ENCODE results near the gene PCP2. TPM values are rescaled to one million over a fixed set of nuclear protein-coding genes. Genes with fewer than 3 reads are reported as not detected.

Gene PCP2
- polyA plus RNA-seq, 2 donors = 0.58 to 1.3 TPM

- 82 to 84% methylated on average over 38 to 43 of the region's 43 CpGs for WGBS, 2 donors
- peaks cover 0 to 9% of the 10 kb centered on the region in 2 donors for H3K4me1 ChIP-seq (ENCODE audit: control insufficient read depth in 2 of 2, insufficient read depth in 2 of 2, low read length in 1 of 2)
- H3K4me3 ChIP-seq (ENCODE audit: low read depth in 1 of 2, low read length in 2 of 2) = no peak overlapping the region
- no peaks in the 10 kb centered on the region for H3K27me3 ChIP-seq (ENCODE audit: control insufficient read depth in 1 of 2, insufficient read depth in 2 of 2, low read length in 2 of 2)
- H3K9me3 ChIP-seq (ENCODE audit: control insufficient read depth in 2 of 2, insufficient read depth in 1 of 2, low read depth in 1 of 2, low read length in 1 of 2) = no peaks in the 10 kb centered on the region
- peaks cover 0 to 27% of the 10 kb centered on the region in 2 donors for H3K36me3 ChIP-seq (ENCODE audit: control insufficient read depth in 2 of 2, insufficient read depth in 2 of 2, low read length in 1 of 2)
- H3K27ac ChIP-seq (ENCODE audit: low read depth in 2 of 2, low read length in 1 of 2) = no peak overlapping the region
These were observed 8.1 kb upstream of the PCP2 start for GRCh38 chr19:7641290-7642276.

GRCh38 chr19:7640803-7641202 is 7.3 kb upstream of the PCP2 start:
- 92 to 94% methylated on average over 11 of the region's 11 CpGs for WGBS, 2 donors
- no peak overlapping the region for H3K27ac ChIP-seq (ENCODE audit: low read depth in 2 of 2, low read length in 1 of 2)
- peaks cover 0 to 13% of the 10 kb centered on the region in 2 donors for H3K4me1 ChIP-seq (ENCODE audit: control insufficient read depth in 2 of 2, insufficient read depth in 2 of 2, low read length in 1 of 2)
- no peaks in the 10 kb centered on the region for H3K27me3 ChIP-seq (ENCODE audit: control insufficient read depth in 1 of 2, insufficient read depth in 2 of 2, low read length in 2 of 2)
- H3K9me3 ChIP-seq (ENCODE audit: control insufficient read depth in 2 of 2, insufficient read depth in 1 of 2, low read depth in 1 of 2, low read length in 1 of 2) = no peaks in the 10 kb centered on the region
- no peak overlapping the region for H3K4me3 ChIP-seq (ENCODE audit: low read depth in 1 of 2, low read length in 2 of 2)
- H3K36me3 ChIP-seq (ENCODE audit: control insufficient read depth in 2 of 2, insufficient read depth in 2 of 2, low read length in 1 of 2) = peaks cover 0 to 24% of the 10 kb centered on the region in 2 donors

DNA sequence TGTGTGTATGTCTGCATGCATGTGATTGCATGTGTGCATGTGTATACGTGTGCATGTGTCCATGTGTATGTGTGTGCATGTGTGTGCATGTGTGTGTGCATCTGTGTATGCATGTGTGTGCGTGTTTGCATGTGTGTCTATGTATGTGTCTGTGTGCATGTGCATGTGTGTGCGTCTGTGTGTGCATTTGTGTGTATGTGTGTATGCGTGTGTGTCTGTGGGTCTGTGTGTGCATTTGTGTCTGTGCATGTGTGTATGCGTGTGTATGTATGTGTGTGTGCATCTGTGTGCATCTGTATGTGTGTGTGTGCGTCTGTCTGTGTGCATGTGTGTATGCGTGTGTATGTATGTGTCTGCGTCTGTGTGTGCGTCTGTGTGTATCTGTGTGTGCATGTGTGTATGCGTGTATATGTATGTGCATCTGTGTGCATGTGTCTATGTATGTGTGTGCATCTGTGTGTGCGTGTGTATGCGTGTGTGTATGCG is 6.4 kb upstream of the PCP2 start:
- 96 to 97% methylated on average over 13 of the region's 13 CpGs for whole genome bisulfite sequencing, 2 donors
- H3K27ac ChIP-seq (ENCODE audit: low read depth in 2 of 2, low read length in 1 of 2) = no peak overlapping the region
- no peaks in the 10 kb centered on the region for H3K9me3 ChIP-seq (ENCODE audit: control insufficient read depth in 2 of 2, insufficient read depth in 1 of 2, low read depth in 1 of 2, low read length in 1 of 2)
- H3K27me3 ChIP-seq (ENCODE audit: control insufficient read depth in 1 of 2, insufficient read depth in 2 of 2, low read length in 2 of 2) = no peaks in the 10 kb centered on the region
- no peak overlapping the region for H3K4me3 ChIP-seq (ENCODE audit: low read depth in 1 of 2, low read length in 2 of 2)
- H3K4me1 ChIP-seq (ENCODE audit: control insufficient read depth in 2 of 2, insufficient read depth in 2 of 2, low read length in 1 of 2) = peaks cover 0 to 13% of the 10 kb centered on the region in 2 donors
- H3K36me3 ChIP-seq (ENCODE audit: control insufficient read depth in 2 of 2, insufficient read depth in 2 of 2, low read length in 1 of 2) = peaks cover 0 to 24% of the 10 kb centered on the region in 2 donors

DNA sequence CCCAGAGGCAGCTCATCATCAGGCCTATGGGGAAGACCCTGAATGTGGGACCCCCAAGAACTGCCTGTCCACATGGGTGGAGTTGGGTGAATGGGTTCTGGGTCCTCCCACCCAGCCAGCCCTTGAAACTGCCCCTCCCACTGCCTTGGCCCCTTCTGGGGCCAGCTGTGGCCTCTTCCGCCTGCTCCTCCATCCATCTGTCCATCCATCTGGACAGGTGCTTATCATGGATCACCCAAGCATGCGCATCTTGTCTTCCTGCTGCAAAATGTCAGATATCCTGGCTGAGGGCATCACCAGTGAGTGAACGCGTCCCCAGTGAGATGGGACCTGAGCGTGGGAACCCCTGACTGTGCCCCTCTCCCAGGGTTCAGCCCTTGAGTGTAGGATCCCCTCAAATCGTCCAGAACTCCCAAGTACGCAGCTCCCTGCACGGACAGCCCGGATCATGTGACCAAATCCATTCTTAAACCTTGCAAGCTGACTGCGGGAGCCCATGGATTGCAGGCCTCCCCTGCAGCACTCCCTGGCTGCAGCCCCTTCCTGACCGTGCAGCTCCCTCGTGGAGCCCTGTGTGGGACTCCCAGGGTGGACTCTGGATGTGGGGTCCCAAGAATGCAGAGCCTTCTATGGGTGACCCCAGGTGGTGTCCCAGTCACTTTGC is 5.4 kb upstream of the PCP2 start:
- Histone ChIP-seq H3K9me3 (ENCODE audit: control insufficient read depth in 2 of 2, insufficient read depth in 1 of 2, low read depth in 1 of 2, low read length in 1 of 2) (no peaks in the 10 kb centered on the region), H3K4me1 (ENCODE audit: control insufficient read depth in 2 of 2, insufficient read depth in 2 of 2, low read length in 1 of 2) (peaks cover 0 to 13% of the 10 kb centered on the region in 2 donors), H3K36me3 (ENCODE audit: control insufficient read depth in 2 of 2, insufficient read depth in 2 of 2, low read length in 1 of 2) (peaks cover 0 to 22% of the 10 kb centered on the region in 2 donors), H3K27me3 (ENCODE audit: control insufficient read depth in 1 of 2, insufficient read depth in 2 of 2, low read length in 2 of 2) (no peaks in the 10 kb centered on the region), H3K4me3 (ENCODE audit: low read depth in 1 of 2, low read length in 2 of 2) (no peak overlapping the region), H3K27ac (ENCODE audit: low read depth in 2 of 2, low read length in 1 of 2) (no peak overlapping the region)
- WGBS, 2 donors = 79 to 80% methylated on average over 12 of the region's 12 CpGs

DNA sequence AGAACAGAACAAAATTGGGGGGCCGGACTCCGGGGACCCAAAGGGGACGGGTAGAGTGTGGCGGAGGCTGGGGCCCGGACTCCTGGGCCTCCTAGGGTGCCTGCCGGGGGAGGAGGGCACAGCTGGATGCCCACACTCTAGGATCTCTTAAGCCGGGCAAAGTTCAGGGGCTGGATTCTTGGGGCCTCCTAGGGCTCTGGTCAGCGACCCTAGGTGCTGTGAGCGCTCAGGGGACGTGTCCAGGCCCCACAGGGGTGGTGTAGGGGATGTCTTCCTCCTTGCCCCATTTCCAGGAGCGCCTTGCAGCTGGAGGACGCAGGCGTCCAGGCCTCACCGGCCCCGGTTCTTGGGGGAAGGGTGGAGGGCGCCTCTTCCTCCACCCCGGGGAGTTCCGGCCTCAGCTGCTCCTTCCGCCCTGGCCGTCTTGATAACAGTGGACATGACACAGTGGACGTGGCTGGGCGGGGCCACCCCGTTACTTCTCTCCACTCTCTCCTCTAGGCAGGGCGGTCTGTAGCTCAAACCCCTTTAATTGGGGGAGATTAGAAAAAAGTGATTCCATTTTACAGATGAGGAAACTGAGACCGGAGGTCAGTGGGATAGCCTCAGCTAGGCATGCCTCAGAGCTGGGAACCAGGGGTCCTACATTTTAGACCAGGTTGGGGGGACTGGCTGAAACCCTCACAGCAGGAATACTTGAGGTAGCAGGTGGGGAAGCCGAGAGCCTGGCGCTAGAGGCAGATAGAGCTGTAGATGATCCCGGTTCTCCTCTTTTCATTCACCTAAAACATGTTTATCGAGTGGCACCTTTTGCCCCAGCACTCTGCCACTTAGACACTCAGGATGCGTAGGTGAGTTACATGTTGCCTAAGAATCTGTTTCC is 4.1 kb upstream of the PCP2 start:
- Histone ChIP-seq H3K9me3 (ENCODE audit: control insufficient read depth in 2 of 2, insufficient read depth in 1 of 2, low read depth in 1 of 2, low read length in 1 of 2) (no peaks in the 10 kb centered on the region), H3K27me3 (ENCODE audit: control insufficient read depth in 1 of 2, insufficient read depth in 2 of 2, low read length in 2 of 2) (no peaks in the 10 kb centered on the region), H3K27ac (ENCODE audit: low read depth in 2 of 2, low read length in 1 of 2) (peak overlapping the region; percentile 76 to 80), H3K4me3 (ENCODE audit: low read depth in 1 of 2, low read length in 2 of 2) (peak overlapping the region; percentile 69 to 72), H3K4me1 (ENCODE audit: control insufficient read depth in 2 of 2, insufficient read depth in 2 of 2, low read length in 1 of 2) (peaks cover 0 to 13% of the 10 kb centered on the region in 2 donors), H3K36me3 (ENCODE audit: control insufficient read depth in 2 of 2, insufficient read depth in 2 of 2, low read length in 1 of 2) (peaks cover 0 to 23% of the 10 kb centered on the region in 2 donors)
- WGBS, 2 donors = 34% methylated on average over 26 to 30 of the region's 30 CpGs

DNA sequence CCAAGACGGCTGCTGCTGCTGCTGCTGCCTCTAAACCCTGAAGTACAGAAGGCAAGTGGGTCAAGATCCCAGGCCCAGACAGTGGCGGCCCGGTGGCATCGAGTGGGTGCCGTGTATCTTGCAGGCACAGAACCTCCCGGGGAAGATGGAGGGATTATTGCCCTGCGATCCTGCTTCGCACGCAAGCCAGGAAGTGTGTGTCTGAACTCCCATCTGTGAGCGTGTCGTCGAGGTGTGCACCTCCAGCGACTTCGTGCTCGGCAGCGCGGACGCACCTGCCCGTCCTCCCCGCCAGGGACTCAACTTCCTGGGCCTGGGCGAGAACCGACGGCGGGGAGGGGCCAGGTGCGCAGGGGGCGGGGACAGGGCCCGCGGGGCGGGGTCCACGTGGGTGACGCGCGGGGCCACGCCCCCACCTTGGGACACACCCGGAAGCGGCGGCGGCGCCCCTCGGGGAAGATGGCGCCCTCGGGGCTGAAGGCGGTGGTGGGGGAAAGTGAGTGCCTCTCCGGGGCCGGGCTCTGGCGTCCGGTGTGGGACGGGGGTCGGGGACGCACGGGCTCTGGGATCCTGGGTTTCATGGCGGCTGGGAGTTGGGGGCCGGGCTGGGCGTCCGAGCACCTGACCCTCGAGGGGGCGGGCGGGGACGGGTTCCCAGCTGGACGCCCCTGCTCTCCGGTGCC is 3.3 kb upstream of the PCP2 start, which contains the start of gene STXBP2:
STXBP2 (plus strand) TSS at position 420 of the 683 bp plus-strand sequence; CDS start at position 460, 40 bp downstream.
- 7% methylated on average over 53 to 61 of the region's 61 CpGs for WGBS, 2 donors
- Histone ChIP-seq H3K4me3 (ENCODE audit: low read depth in 1 of 2, low read length in 2 of 2) (peak within 1 kb of the TSS; percentile 69 to 72), H3K9me3 (ENCODE audit: control insufficient read depth in 2 of 2, insufficient read depth in 1 of 2, low read depth in 1 of 2, low read length in 1 of 2) (no peaks in the 10 kb centered on the region), H3K4me1 (ENCODE audit: control insufficient read depth in 2 of 2, insufficient read depth in 2 of 2, low read length in 1 of 2) (peaks cover 0 to 13% of the 10 kb centered on the region in 2 donors), H3K27ac (ENCODE audit: low read depth in 2 of 2, low read length in 1 of 2) (peak within 1 kb of the TSS; percentile 76 to 80), H3K27me3 (ENCODE audit: control insufficient read depth in 1 of 2, insufficient read depth in 2 of 2, low read length in 2 of 2) (no peaks in the 10 kb centered on the region), H3K36me3 (ENCODE audit: control insufficient read depth in 2 of 2, insufficient read depth in 2 of 2, low read length in 1 of 2) (peaks cover 0 to 24% of the 10 kb centered on the region in 2 donors)

- WGBS, 2 donors = 59 to 62% methylated on average over 16 of the region's 16 CpGs
- Histone ChIP-seq H3K27ac (ENCODE audit: low read depth in 2 of 2, low read length in 1 of 2) (peak overlapping the region; percentile 38 to 51), H3K9me3 (ENCODE audit: control insufficient read depth in 2 of 2, insufficient read depth in 1 of 2, low read depth in 1 of 2, low read length in 1 of 2) (no peaks in the 10 kb centered on the region), H3K4me1 (ENCODE audit: control insufficient read depth in 2 of 2, insufficient read depth in 2 of 2, low read length in 1 of 2) (peaks cover 0 to 13% of the 10 kb centered on the region in 2 donors), H3K27me3 (ENCODE audit: control insufficient read depth in 1 of 2, insufficient read depth in 2 of 2, low read length in 2 of 2) (no peaks in the 10 kb centered on the region), H3K4me3 (ENCODE audit: low read depth in 1 of 2, low read length in 2 of 2) (peak overlapping the region in 1 of 2 donors; percentile 33), H3K36me3 (ENCODE audit: control insufficient read depth in 2 of 2, insufficient read depth in 2 of 2, low read length in 1 of 2) (peaks cover 0 to 24% of the 10 kb centered on the region in 2 donors)
These were observed 2.8 kb upstream of the PCP2 start for GRCh38 chr19:7636317-7636690.

GRCh38 chr19:7635670-7636069 is 2.2 kb upstream of the PCP2 start:
- peaks cover 0 to 24% of the 10 kb centered on the region in 2 donors for H3K36me3 ChIP-seq (ENCODE audit: control insufficient read depth in 2 of 2, insufficient read depth in 2 of 2, low read length in 1 of 2)
- H3K27me3 ChIP-seq (ENCODE audit: control insufficient read depth in 1 of 2, insufficient read depth in 2 of 2, low read length in 2 of 2) = no peaks in the 10 kb centered on the region
- 48 to 49% methylated on average over 6 of the region's 6 CpGs for WGBS, 2 donors
- H3K4me3 ChIP-seq (ENCODE audit: low read depth in 1 of 2, low read length in 2 of 2) = no peak overlapping the region
- peaks cover under 1 to 15% of the 10 kb centered on the region in 2 donors for H3K4me1 ChIP-seq (ENCODE audit: control insufficient read depth in 2 of 2, insufficient read depth in 2 of 2, low read length in 1 of 2)
- no peak overlapping the region for H3K27ac ChIP-seq (ENCODE audit: low read depth in 2 of 2, low read length in 1 of 2)
- H3K9me3 ChIP-seq (ENCODE audit: control insufficient read depth in 2 of 2, insufficient read depth in 1 of 2, low read depth in 1 of 2, low read length in 1 of 2) = no peaks in the 10 kb centered on the region

Data from esophagus (tissue), 2 donors.